ENCODE measurements around the gene HFE.

HFE gene

DNA sequence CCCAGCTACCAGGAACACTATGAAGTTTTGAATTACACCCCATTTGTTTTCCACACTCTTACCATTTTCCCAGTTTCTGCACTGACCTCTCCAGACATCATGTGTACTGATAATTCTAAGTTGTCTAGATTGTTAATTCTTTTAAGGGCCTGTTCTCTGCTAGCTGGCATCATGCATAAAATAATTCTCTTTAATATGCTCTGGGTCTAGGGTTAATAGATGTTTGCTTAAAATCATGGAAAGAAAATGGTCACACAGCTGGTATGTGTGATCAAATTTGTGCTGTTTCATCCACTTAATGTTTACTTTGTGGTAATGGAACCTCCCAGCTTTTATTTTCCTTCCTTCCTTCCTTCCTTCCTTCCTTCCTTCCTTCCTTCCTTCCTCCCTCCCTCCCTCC lies 49.1 kb downstream of the HFE start:
- TF ChIP-seq, protein P1, sequence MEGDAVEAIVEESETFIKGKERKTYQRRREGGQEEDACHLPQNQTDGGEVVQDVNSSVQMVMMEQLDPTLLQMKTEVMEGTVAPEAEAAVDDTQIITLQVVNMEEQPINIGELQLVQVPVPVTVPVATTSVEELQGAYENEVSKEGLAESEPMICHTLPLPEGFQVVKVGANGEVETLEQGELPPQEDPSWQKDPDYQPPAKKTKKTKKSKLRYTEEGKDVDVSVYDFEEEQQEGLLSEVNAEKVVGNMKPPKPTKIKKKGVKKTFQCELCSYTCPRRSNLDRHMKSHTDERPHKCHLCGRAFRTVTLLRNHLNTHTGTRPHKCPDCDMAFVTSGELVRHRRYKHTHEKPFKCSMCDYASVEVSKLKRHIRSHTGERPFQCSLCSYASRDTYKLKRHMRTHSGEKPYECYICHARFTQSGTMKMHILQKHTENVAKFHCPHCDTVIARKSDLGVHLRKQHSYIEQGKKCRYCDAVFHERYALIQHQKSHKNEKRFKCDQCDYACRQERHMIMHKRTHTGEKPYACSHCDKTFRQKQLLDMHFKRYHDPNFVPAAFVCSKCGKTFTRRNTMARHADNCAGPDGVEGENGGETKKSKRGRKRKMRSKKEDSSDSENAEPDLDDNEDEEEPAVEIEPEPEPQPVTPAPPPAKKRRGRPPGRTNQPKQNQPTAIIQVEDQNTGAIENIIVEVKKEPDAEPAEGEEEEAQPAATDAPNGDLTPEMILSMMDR (IDR thresholded peaks at IDR 0.05; ENCODE audit: low read depth, low read length, missing control alignments): no peak
- no peak overlapping the region for H3K4me3 ChIP-seq (ENCODE audit: low read depth, low read length)
- in situ Hi-C loops (cut with HindIII; ENCODE audit: low sequenced_read_pairs): no loop called here
- DNase-seq (ENCODE audit: low read depth): no peak

DNA sequence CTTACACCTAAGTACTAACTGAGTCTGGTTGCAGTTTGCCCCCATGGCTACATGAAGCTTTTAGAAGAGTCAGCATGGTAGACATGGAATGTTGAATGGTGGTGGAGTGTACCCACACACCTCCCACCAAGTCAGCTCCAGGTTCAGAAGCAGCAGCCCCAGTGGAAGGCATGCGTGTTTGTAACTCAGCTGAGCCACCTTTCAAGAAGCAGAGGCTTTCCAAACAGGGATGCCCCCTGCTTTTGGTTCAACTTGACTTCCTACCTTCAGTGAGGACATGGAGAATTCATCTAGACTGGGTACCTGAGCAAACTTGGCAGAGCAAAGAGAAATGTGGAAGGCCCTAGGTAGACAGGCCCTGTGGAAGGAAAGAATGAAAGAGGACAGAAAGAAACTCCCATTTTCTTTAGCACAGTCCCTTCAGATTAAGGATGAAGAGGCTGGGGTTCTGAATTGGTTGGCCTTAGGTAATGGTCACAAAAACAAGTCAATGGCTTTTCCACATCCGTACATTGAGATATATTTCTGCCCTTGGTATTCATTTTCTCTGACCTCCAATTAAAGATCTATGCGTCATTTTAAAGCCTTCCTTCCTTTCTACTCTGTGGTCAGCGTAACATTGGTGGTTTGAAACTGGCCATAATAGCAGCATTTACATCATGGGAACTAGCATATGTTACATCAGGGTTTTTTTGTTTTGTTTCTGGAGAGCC lies 53.2 kb downstream of the HFE start:
- TF ChIP-seq, protein P1 (IDR thresholded peaks at IDR 0.05; ENCODE audit: low read depth, low read length, missing control alignments): no peak
- no peak overlapping the region for H3K4me3 ChIP-seq (ENCODE audit: low read depth, low read length)
- in situ Hi-C loops (cut with HindIII; ENCODE audit: low sequenced_read_pairs): no loop called here
- no peak for DNase-seq (ENCODE audit: low read depth)

DNA sequence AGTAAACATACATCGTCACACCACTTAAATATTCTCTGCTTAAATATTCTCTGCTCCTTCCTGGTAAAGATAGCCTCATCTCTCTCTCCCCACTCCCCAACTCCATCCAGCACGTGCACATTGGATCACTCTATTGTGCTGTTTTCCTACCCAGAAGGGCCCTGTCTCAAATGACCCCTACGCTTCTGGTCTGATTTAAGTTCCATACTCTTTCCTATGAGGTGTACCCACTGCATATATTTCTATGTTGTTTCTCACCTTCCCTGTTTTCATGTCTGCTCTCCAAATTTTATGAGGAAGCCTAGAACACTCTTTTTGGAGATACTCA lies 53.7 kb downstream of the HFE start:
- H3K4me3 ChIP-seq (ENCODE audit: low read depth, low read length): no peak overlapping the region
- TF ChIP-seq, protein P1 (IDR thresholded peaks at IDR 0.05; ENCODE audit: low read depth, low read length, missing control alignments): no peak
- DNase-seq (ENCODE audit: low read depth): no peak

DNA sequence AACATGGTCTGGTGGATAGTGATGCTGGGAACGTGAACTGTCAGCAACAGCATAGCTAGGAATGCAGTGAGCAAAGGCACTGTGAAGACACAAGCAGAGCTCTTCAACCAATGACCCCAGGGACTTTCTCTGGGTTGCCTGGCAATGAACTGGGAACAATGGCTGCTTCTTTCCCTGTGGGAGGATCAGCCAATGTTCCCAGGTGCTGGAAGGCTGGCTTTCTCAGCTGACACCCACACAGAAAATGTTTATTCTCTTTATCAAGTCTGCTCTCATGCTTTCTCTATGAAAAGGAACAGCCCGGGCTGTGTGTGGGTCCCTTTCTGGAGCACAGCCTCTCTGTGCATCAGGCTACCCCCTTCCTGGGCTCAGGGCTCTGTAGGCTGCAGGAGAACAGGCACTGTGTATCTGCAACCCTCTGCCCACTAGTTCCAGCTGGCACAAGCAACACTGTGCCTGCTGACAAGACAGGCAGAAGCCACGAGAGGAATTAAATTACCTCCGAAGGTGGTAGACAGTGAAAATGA lies 54.2 kb downstream of the HFE start:
- TF ChIP-seq, protein P1 (IDR thresholded peaks at IDR 0.05; ENCODE audit: low read depth, low read length, missing control alignments): no peak
- DNase-seq (ENCODE audit: low read depth): no peak
- in situ Hi-C loops (cut with HindIII; ENCODE audit: low sequenced_read_pairs): no loop called here
- no peak overlapping the region for H3K4me3 ChIP-seq (ENCODE audit: low read depth, low read length)

More for the DNA sequence above, 53.7 kb downstream of the HFE start:
- in situ Hi-C loops (cut with HindIII; ENCODE audit: low sequenced_read_pairs): no loop called here

DNA sequence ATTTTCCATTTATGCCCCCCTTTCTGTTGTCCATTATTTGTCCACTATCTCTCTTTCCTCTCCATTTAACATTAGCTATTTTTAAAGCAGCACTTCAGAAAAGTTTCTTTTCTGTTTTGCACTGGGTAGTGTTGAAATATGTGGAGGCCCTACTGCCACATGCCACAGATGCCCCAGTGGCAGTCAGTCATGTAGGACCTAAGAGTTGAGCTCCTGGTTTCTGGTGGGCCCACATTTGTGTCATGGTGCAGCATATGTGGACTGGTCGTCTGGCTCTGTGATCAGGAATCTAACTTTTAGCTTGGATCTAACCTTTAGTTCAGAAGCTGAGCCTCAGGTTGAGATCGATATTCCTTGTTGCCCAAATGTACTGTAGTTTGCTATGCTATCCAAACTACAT lies 54.8 kb downstream of the HFE start:
- no peak overlapping the region for H3K4me3 ChIP-seq (ENCODE audit: low read depth, low read length)
- in situ Hi-C loops (cut with HindIII; ENCODE audit: low sequenced_read_pairs): no loop called here
- DNase-seq (ENCODE audit: low read depth): no peak
- TF ChIP-seq, protein P1 (IDR thresholded peaks at IDR 0.05; ENCODE audit: low read depth, low read length, missing control alignments): no peak
